Heart right ventricle (tissue), 16 donors: ENCODE results near the gene KLHL25. TPM values are rescaled to one million over a fixed set of nuclear protein-coding genes. Genes with fewer than 3 reads are reported as not detected.

Source experiments
- ATAC-seq, 8 donors: fragments of 200-7000 bp; cut with Tn5 transposase; one replicate each; pipeline ENCODE4 v1.9.1; 2020; ENCODE audit warnings: mild to moderate bottlenecking in 8 of 8, moderate library complexity in 8 of 8, moderate number of reproducible peaks in 1 of 8
- DNase-seq, 2 donors: peaks; one replicate each; pipeline ENCODE4 v3.0.0-alpha.2; 2020
- H3K27ac ChIP-seq, 10 donors: fragments of 200-600 bp; sonication (generic) in 2 of 10; one replicate each; pipeline versions ENCODE4 v1.5.0 to v1.8.0; 2020 to 2022; ENCODE audit warnings: mild to moderate bottlenecking in 3 of 10
- H3K27me3 ChIP-seq, 7 donors: fragments of 200-600 bp; one replicate each; pipeline ENCODE4 v1.8.0; 2021 to 2022; ENCODE audit warnings: mild to moderate bottlenecking in 2 of 7
- H3K36me3 ChIP-seq, 9 donors: fragments of 200-600 bp; sonication (generic) in 1 of 9; one replicate each; pipeline versions ENCODE4 v1.5.0 to v1.8.0; 2020 to 2022; ENCODE audit warnings: mild to moderate bottlenecking in 2 of 9
- H3K4me1 ChIP-seq, 9 donors: fragments of 200-600 bp; sonication (generic) in 1 of 9; one replicate each; pipeline versions ENCODE4 v1.5.0 to v1.8.0; 2020 to 2022; ENCODE audit warnings: mild to moderate bottlenecking in 4 of 9
- H3K4me3 ChIP-seq, 10 donors: fragments of 200-600 bp; sonication (generic) in 2 of 10; one replicate each; pipeline versions ENCODE4 v1.5.0 to v1.8.0; 2020 to 2022; ENCODE audit warnings: mild to moderate bottlenecking in 7 of 10, moderate library complexity in 2 of 10
- H3K9me3 ChIP-seq, 11 donors: fragments of 200-600 bp in 10 of 11; sonication (generic) in 2 of 11; one replicate each; pipeline versions ENCODE4 v1.5.0 to v1.8.0; 2013 to 2022; ENCODE audit warnings: mild to moderate bottlenecking in 2 of 11, control low read depth in 1 of 11, moderate library complexity in 1 of 11
- CTCF ChIP-seq, 9 donors: fragments of 200-600 bp; sonication (generic) in 2 of 9; IDR thresholded peaks; one replicate each; pipeline versions ENCODE4 v1.5.0 to v1.8.0; 2021 to 2022; ENCODE audit warnings: antibody characterized with exemption in 9 of 9, mild to moderate bottlenecking in 5 of 9, moderate library complexity in 1 of 9
- WGBS, 2 donors: extraction: QIAGEN DNeasy Blood & Tissue Kit; methylation state at CpG; one replicate each; pipeline ENCODE4 v1.1.7; 2013; ENCODE audit warnings: inconsistent platforms in 1 of 2; 5-methylcytosine and 5-hydroxymethylcytosine counted together
- intact Hi-C, 10 donors: fragments of 100-400 bp; cut with DNase I; formaldehyde crosslinking; loops; one replicate each; pipeline versions ENCODE4 v1.11.1 to v1.14.2; 2022
- polyA plus RNA-seq, 2 donors: library from polyadenylated mRNA; stranded (reverse); fragments of 200-250 nt; gene quantifications; one replicate each; pipeline ENCODE4 v1.2.3, GENCODE V29; 2013
- total RNA-seq, 10 donors: library from RNA; stranded (reverse); fragmentation: NEBNext Ultra II Directional in 3 of 10; extraction: Animal tissue kit (Norgen Biotek cat#: 25700) in 3 of 10; gene quantifications; one replicate each; pipeline versions ENCODE4 v1.2.1 to v1.2.4, GENCODE V29; 2021 to 2023
- donor health status: Arrhythmogenic right ventricular cardiomyopathy.
- donor health status: ischemic (EF 13 %, LVEDD 7.1; RV severe dilation, severe dysfunction).
- donor health status: healthy with polysubstance abuse.
- donor health status: DM: no; HTN: yes; CAD: no.
- donor health status: DM: no; HTN: no; CAD: no.
- donor health status: ischemic (EF 25% LVEDD 6.9; RV normal size, moderate dysfunction).
- donor health status: ischemic (EF 25% LVEDD 5.7; RV mildly dilated, moderate dysfunction).
- donor health status: healthy.
- donor health status: DM: yes; HTN: yes; CAD: no.
- donor health status: Ischemic cardiomyopathy.
- donor health status: ischemic (EF 35%, LVEDD 5.7; RV mildly dilated, moderate dysfunction).
- donor health status: nonischemic (EF 11% LVEDD 7.7; RV severe dilation, severe dysfunction).
- donor health status: DM: yes; HTN: yes; CAD: no.
- donor health status: PGD.
- donor health status: ischemic (EF 29% LVEDD 5.4; RV normal size, mild dysfunction).
- donor health status: nonischemic (EF 23%, LVEDD 6.1; RV moderate dilation, normal function).

Gene KLHL25
- total and polyA plus RNA-seq, 12 donors = 1.9 to 9.2 (median 3.2) TPM

DNA sequence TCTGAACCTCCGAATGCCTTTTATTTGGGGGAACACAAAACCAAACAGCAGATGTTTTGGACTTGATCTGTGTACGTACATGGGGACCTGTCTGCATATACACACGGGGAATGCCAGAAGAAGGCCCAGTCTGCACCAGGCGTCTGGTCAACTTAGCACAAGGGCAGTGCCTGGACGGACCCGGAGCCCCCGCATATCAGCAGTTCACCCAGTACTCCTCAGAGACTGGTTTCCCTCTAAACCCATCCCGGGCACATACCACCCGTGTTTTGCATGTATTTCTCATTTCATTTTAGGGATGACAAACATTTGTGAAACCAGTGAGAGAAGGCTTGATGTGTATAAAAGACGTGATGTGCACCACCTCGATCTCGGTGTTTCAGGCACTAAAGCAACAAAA, 49.7 kb downstream of the KLHL25 start:
- Histone ChIP-seq H3K36me3 (peaks cover 0 to 97% (median 66%) of the 10 kb centered on the region in 9 donors), H3K27me3 (no peaks in the 10 kb centered on the region), H3K4me3 (no peak overlapping the region), H3K4me1 (peaks cover 21 to 68% (median 42%) of the 10 kb centered on the region in 9 donors), H3K9me3 (no peaks in the 10 kb centered on the region), H3K27ac (peak overlapping the region in 1 of 10 donors; percentile 31)
- TF ChIP-seq CTCF (IDR thresholded peaks at IDR 0.05) = no peak
- intact Hi-C loops = loop anchor here in 2 of 10 donors (5.0 kb wide), 2 partner anchors 37 to 138 kb away; no protein-coding TSS in a partner anchor
- 84 to 85% methylated on average over 12 of the region's 12 CpGs for WGBS, 2 donors
- ATAC-seq = no peak
- no peak for DNase-seq

DNA sequence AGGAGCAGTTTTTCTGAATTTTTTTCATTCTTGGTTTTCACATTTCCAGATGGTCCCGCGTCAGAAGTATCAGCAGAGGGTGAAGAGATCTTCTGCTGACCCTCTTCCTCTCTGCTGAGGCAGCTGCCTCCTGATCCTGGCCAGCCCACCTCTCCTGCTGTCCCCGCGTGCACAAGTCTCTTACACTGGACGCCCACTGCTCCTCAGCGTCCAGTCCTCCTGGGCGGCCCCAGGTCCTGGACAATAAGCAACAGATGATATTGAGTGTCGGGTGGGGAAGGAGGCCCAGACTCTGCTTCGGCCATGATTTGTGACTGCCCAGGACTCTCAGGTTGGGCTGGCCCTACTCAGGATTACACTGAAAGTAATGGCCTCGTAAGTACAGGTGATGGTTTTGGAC, 50.1 kb downstream of the KLHL25 start:
- Histone ChIP-seq H3K4me3 (no peak overlapping the region), H3K27me3 (no peaks in the 10 kb centered on the region), H3K27ac (no peak overlapping the region), H3K9me3 (no peaks in the 10 kb centered on the region), H3K4me1 (peaks cover 18 to 63% (median 37%) of the 10 kb centered on the region in 9 donors), H3K36me3 (peaks cover 0 to 100% (median 69%) of the 10 kb centered on the region in 9 donors)
- no peak for TF ChIP-seq CTCF (IDR thresholded peaks at IDR 0.05)
- DNase-seq = no peak
- intact Hi-C loops = no loop called here
- no peak for ATAC-seq
- whole genome bisulfite sequencing, 2 donors = 84 to 90% methylated on average over 10 of the region's 10 CpGs

DNA sequence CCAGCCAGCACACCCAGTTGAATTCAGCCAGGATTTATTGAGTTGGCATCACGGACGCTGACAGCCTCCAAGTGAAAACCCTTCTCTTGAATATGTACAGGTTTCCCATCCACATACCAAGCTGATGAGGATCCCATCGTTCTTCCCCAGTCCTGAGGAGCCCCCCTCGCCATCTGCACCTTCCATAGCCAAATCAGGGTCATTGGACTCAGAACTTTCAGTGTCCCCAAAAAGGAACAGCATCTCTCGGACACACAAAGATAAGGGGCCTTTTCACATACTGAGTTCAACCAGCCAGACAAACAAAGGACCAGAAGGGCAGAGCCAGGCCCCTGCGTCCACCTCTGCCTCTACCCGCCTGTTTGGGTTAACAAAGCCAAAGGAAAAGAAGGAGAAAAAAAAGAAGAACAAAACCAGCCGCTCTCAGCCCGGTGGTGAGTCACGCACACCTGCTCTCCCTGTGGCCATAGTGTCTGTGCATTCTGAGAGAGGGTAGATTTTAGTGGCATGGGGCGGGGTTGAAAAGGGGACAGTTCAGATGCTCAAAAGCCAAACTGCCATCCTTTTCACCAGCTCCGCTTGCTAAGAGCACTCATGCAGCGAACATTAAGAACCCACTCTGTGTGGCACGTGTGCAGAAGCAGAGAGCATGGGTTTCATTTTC, 51.2 kb downstream of the KLHL25 start:
- Histone ChIP-seq H3K36me3 (peaks cover 0 to 100% (median 65%) of the 10 kb centered on the region in 9 donors), H3K4me3 (no peak overlapping the region), H3K9me3 (no peaks in the 10 kb centered on the region), H3K27ac (peak overlapping the region in 1 of 10 donors; percentile 10), H3K4me1 (peaks cover 8 to 53% (median 27%) of the 10 kb centered on the region in 9 donors), H3K27me3 (no peaks in the 10 kb centered on the region)
- peak in 1 of 8 donors; percentile 3 for ATAC-seq
- TF ChIP-seq CTCF (IDR thresholded peaks at IDR 0.05) = no peak
- no peak for DNase-seq
- intact Hi-C loops = no loop called here
- WGBS, 2 donors = 80 to 84% methylated on average over 14 of the region's 14 CpGs

DNA sequence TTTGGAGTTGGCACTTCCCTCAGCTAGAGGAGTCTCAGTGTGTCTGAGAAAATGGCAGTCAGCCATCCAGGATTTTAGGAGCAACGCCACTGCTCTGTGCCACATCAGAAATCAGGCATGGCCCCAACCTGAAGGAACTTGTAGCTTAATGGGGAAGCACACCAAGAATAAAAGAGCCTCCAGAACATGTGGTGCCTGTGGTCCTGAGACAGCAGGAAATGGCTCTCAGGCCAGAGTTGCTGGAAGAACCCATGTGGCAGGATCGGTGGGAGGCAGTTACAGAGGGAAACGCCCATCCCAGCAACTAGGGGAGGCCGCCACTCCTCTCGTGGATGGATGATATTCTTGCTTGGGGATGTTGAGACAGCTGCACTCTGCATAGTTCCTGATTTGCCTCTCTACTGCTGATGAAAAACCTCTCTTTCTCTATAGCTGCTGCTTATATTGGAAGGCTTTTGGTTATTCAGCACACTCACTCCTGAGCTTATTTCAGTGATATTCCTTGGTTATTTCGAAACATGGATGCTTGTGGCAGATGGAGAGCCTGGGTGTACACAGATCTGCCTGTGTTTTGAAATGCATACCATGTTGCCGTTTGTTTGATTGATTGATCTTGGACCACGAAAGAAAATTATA, 52.4 kb downstream of the KLHL25 start:
- TF ChIP-seq CTCF (IDR thresholded peaks at IDR 0.05) = no peak
- H3K9me3 ChIP-seq = no peaks in the 10 kb centered on the region
- peak overlapping the region in 2 of 10 donors; percentile 16 to 49 for H3K27ac ChIP-seq
- DNase-seq = no peak
- peaks cover 0 to 42% (median 18%) of the 10 kb centered on the region in 9 donors for H3K4me1 ChIP-seq
- peaks cover 0 to 100% (median 62%) of the 10 kb centered on the region in 9 donors for H3K36me3 ChIP-seq
- H3K27me3 ChIP-seq = no peaks in the 10 kb centered on the region
- H3K4me3 ChIP-seq = no peak overlapping the region
- peak; percentile 21 to 42 (median 34) for ATAC-seq
- 63 to 65% methylated on average over 8 of the region's 8 CpGs for WGBS, 2 donors
- intact Hi-C loops = no loop called here
